Gastrocnemius medialis (tissue), 4 donors: Measurements from ENCODE around the gene RDH16. TPM values are rescaled to one million over a fixed set of nuclear protein-coding genes. Genes with fewer than 3 reads are reported as not detected.

Source experiments
- ATAC-seq, 2 donors: fragments of 150-250 bp; one replicate each; pipeline ENCODE4 v1.9.1; 2016
- DNase-seq, 2 donors: peaks; one replicate each; pipeline ENCODE4 v3.0.0-alpha.2; 2019
- H3K27ac ChIP-seq, 4 donors: fragments of 200-600 bp; sonication (generic); 1 replicate in 1 of 4; 2 replicates in 3 of 4; pipeline ENCODE4 v1.5.1; 2016 to 2018; ENCODE audit warnings: mild to moderate bottlenecking in 2 of 4, moderate library complexity in 1 of 4
- H3K27me3 ChIP-seq, 3 donors: fragments of 200-600 bp; sonication (generic) in 2 of 3; 1 replicate in 1 of 3; 2 replicates in 2 of 3; pipeline versions ENCODE4 v1.5.1 to v1.6.0; 2016 to 2019; ENCODE audit warnings: mild to moderate bottlenecking in 1 of 3, moderate library complexity in 1 of 3
- H3K36me3 ChIP-seq, 2 donors: fragments of 200-600 bp; sonication (generic) in 1 of 2; one replicate each; pipeline ENCODE4 v1.5.1; 2017 to 2018
- H3K4me1 ChIP-seq, 2 donors: fragments of 200-600 bp; sonication (generic) in 1 of 2; one replicate each; pipeline ENCODE4 v1.5.1; 2016 to 2017; ENCODE audit warnings: mild to moderate bottlenecking in 2 of 2
- H3K4me3 ChIP-seq, 4 donors: fragments of 200-600 bp; sonication (generic) in 3 of 4; 1 replicate in 1 of 4; 2 replicates in 3 of 4; pipeline ENCODE4 v1.5.1; 2016 to 2019; ENCODE audit warnings: mild to moderate bottlenecking in 2 of 4
- H3K9me3 ChIP-seq, 3 donors: fragments of 200-600 bp; sonication (generic) in 2 of 3; 1 replicate in 1 of 3; 2 replicates in 2 of 3; pipeline ENCODE4 v1.5.1; 2016 to 2019
- CTCF ChIP-seq, 5 experiments: fragments of 450-650 bp in 3 of 5; fragments of 200-600 bp in 2 of 5; sonication (generic) in 2 of 5; IDR thresholded peaks in 4 of 5; conservative IDR thresholded peaks in 1 of 5; 1 replicate in 4 of 5; 2 replicates in 1 of 5; pipeline ENCODE4 v1.5.1; 2016 to 2019; ENCODE audit warnings: antibody characterized with exemption in 5 of 5, mild to moderate bottlenecking in 3 of 5, moderate library complexity in 3 of 5
- POLR2A ChIP-seq, 2 donors: fragments of 450-650 bp; IDR thresholded peaks; one replicate each; pipeline ENCODE4 v1.6.1; 2017; ENCODE audit warnings: antibody characterized with exemption in 2 of 2, mild to moderate bottlenecking in 2 of 2, moderate library complexity in 2 of 2
- in situ Hi-C, 4 donors: fragments of 200-750 bp; cut with MboI; loops; one replicate each; pipeline versions ENCODE4 v1.15.0 to v1.8.0; 2017; ENCODE audit warnings: low sequenced_read_pairs in 4 of 4
- intact Hi-C: fragments of 100-400 bp; cut with DNase I; formaldehyde crosslinking; loops from one replicate; pipeline ENCODE4 v1.15.1; 2023; ENCODE audit warnings: low total_unique reads
- total RNA-seq, 4 donors: library from RNA; depleted of rRNA; stranded (reverse); fragments of >200 nt; gene quantifications; one replicate each; pipeline versions ENCODE4 v1.1.0 to v1.2.3, GENCODE V29; 2016

Gene RDH16
- total RNA-seq, 4 donors from 2014 or later, result 0.56 to 1.1 (median 0.67) TPM

GRCh38 chr12:56935752-56936151, 21.7 kb downstream of the RDH16 start:
- H3K9me3 ChIP-seq, result no peaks in the 10 kb centered on the region
- no peak overlapping the region for H3K27ac ChIP-seq
- DNase-seq (no peak), ATAC-seq (no peak)
- no peaks in the 10 kb centered on the region for H3K4me1 ChIP-seq
- in situ Hi-C loops (no loop called here), intact Hi-C loops (no loop called here)
- no peak overlapping the region for H3K4me3 ChIP-seq
- TF ChIP-seq POLR2A (IDR thresholded peaks at IDR 0.05), result no peak
- no peak for TF ChIP-seq CTCF (IDR thresholded peaks at IDR 0.05 in 4 of 5, conservative IDR thresholded peaks at IDR 0.05 in 1 of 5)
- no peaks in the 10 kb centered on the region for H3K27me3 ChIP-seq
- no peaks in the 10 kb centered on the region for H3K36me3 ChIP-seq

GRCh38 chr12:56935157-56935556, 22.3 kb downstream of the RDH16 start:
- Histone ChIP-seq H3K36me3 (no peaks in the 10 kb centered on the region), H3K27ac (no peak overlapping the region), H3K4me3 (no peak overlapping the region), H3K27me3 (no peaks in the 10 kb centered on the region), H3K4me1 (no peaks in the 10 kb centered on the region), H3K9me3 (no peaks in the 10 kb centered on the region)
- TF ChIP-seq CTCF (IDR thresholded peaks at IDR 0.05 in 4 of 5, conservative IDR thresholded peaks at IDR 0.05 in 1 of 5), result no peak
- no peak for TF ChIP-seq POLR2A (IDR thresholded peaks at IDR 0.05)
- DNase-seq (no peak), ATAC-seq (no peak)
- in situ Hi-C loops (no loop called here), intact Hi-C loops (no loop called here)

- in situ Hi-C loops (no loop called here), intact Hi-C loops (no loop called here)
- Histone ChIP-seq H3K27ac (no peak within 1 kb of the TSS), H3K36me3 (no peaks in the 10 kb centered on the region), H3K4me3 (no peak within 1 kb of the TSS), H3K4me1 (no peaks in the 10 kb centered on the region), H3K9me3 (no peaks in the 10 kb centered on the region), H3K27me3 (no peaks in the 10 kb centered on the region)
- TF ChIP-seq POLR2A (IDR thresholded peaks at IDR 0.05), result no peak
- no peak for TF ChIP-seq CTCF (IDR thresholded peaks at IDR 0.05 in 4 of 5, conservative IDR thresholded peaks at IDR 0.05 in 1 of 5)
- ATAC-seq (no peak), DNase-seq (no peak)
Observed at GRCh38 chr12:56933826-56934625, 23.4 kb downstream of the RDH16 start, which contains the start of gene SDR9C7. Gene SDR9C7 (minus strand): TSS chr12:56934408. CDS start chr12:56934261, 147 bp downstream.

GRCh38 chr12:56932867-56933266, 24.5 kb downstream of the RDH16 start:
- H3K36me3 ChIP-seq, result no peaks in the 10 kb centered on the region
- DNase-seq (peak; percentile 9 to 22), ATAC-seq (no peak)
- intact Hi-C loops, result no loop called here
- H3K4me3 ChIP-seq, result no peak overlapping the region
- no peak overlapping the region for H3K27ac ChIP-seq
- no peaks in the 10 kb centered on the region for H3K9me3 ChIP-seq
- in situ Hi-C loops, result no loop called here
- TF ChIP-seq CTCF (IDR thresholded peaks at IDR 0.05 in 4 of 5, conservative IDR thresholded peaks at IDR 0.05 in 1 of 5) (no peak), POLR2A (IDR thresholded peaks at IDR 0.05) (no peak)
- no peaks in the 10 kb centered on the region for H3K27me3 ChIP-seq
- no peaks in the 10 kb centered on the region for H3K4me1 ChIP-seq
